ENCODE data around the gene UBAC2. TPM values are rescaled to one million over a fixed set of nuclear protein-coding genes. Genes with fewer than 3 reads are reported as not detected.

Gene UBAC2
- total and polyA plus RNA-seq, 2 of the 8 experiments (the other 6 are each of a cell fraction or from before 2014, with no cell fraction given): 75.9 to 76.9 TPM

GRCh38 chr13:99176309-99177276, 24.1 kb upstream of the UBAC2 start:
- H3K79me1 ChIP-seq (ENCODE audit: low read depth, low read length): no peaks in the 10 kb centered on the region
- H3K18ac ChIP-seq (ENCODE audit: extremely low read depth, low read length): no peak overlapping the region
- DNase-seq (ENCODE audit: low read depth in 1 of 2, low spot score in 2 of 2): peak; percentile 64 to 94
- WGBS, 2 experiments (ENCODE audit: extremely low coverage in 1 of 2, insufficient coverage in 1 of 2, insufficient read length in 1 of 2, insufficient replicate concordance in 2 of 2, low coverage in 1 of 2, low lambda C conversion rate in 2 of 2, missing lambda C conversion rate in 1 of 2): 47% methylated on average over 24 of the region's 24 CpGs; no CpG with 5 or more reads in 1 of the 2 experiments
- no peaks in the 10 kb centered on the region for H3K79me2 ChIP-seq (ENCODE audit: control insufficient read depth in 1 of 2, insufficient read depth in 2 of 2, low read length in 2 of 2)
- no peaks in the 10 kb centered on the region for H3K36me3 ChIP-seq (ENCODE audit: control insufficient read depth in 2 of 4, insufficient read depth in 4 of 4, low read length in 3 of 4)
- POLR2A ChIA-PET (ENCODE audit: partially characterized antibody): interaction anchor here (0.9 to 1.4 kb wide), 6 partner anchors 8 to 249 kb away, joined by 3 to 5 read pairs (median 4); partner anchors contain the start of gene UBAC2
- no peak overlapping the region for H3K4me3 ChIP-seq (ENCODE audit: extremely low read depth in 1 of 4, insufficient read depth in 2 of 4, low read depth in 3 of 4, low read length in 4 of 4)
- H3K4me2 ChIP-seq (ENCODE audit: insufficient read depth in 1 of 2, low read depth in 2 of 2, low read length in 2 of 2): peak overlapping the region in 1 of 2 experiments; percentile 61; a peak in 2 of 4 replicates
- no peak overlapping the region for H3K56ac ChIP-seq (replicated peaks; ENCODE audit: insufficient read length, low read depth, low read length)
- no peaks in the 10 kb centered on the region for H4K20me1 ChIP-seq (replicated peaks in 1 of 2; ENCODE audit: control insufficient read depth in 1 of 2, insufficient read depth in 2 of 2, low read length in 2 of 2)
- H3K9me3 ChIP-seq (ENCODE audit: insufficient read depth in 2 of 2, low read depth in 1 of 2, low read length in 1 of 2): 0 out of 4 replicates have a peak, but pooled peaks cover 0 to 2% of the 10 kb centered on the region in 2 experiments
- no peak overlapping the region for H2BK12ac ChIP-seq (ENCODE audit: low read depth, low read length)
- FAIRE-seq: peak; percentile 93
- H4K91ac ChIP-seq (replicated peaks; ENCODE audit: insufficient read length, low read length): no peak overlapping the region
- H4K5ac ChIP-seq (ENCODE audit: insufficient read length, low read depth, low read length): no peak overlapping the region
- no peak overlapping the region for H3K23ac ChIP-seq (ENCODE audit: insufficient read length)
- H3K27me3 ChIP-seq (replicated peaks in 1 of 4; ENCODE audit: control insufficient read depth in 3 of 4, extremely low read depth in 1 of 4, insufficient read depth in 3 of 4, low read length in 3 of 4): no peaks in the 10 kb centered on the region
- peak overlapping the region; percentile 90; the same call in 1 of the 2 replicates for H2AFZ ChIP-seq (ENCODE audit: low read length)
- no peak overlapping the region for H2AK5ac ChIP-seq (ENCODE audit: low read depth, low read length)
- no peak overlapping the region for H2BK15ac ChIP-seq (ENCODE audit: low read length)
- no peak overlapping the region for H3K27ac ChIP-seq (ENCODE audit: low read depth, low read length)
- H2BK20ac ChIP-seq (ENCODE audit: low read length): no peak overlapping the region
- H2BK5ac ChIP-seq (ENCODE audit: low read depth, low read length): no peak overlapping the region
- H2BK120ac ChIP-seq (replicated peaks; ENCODE audit: low read depth, low read length): no peak overlapping the region
- H4K8ac ChIP-seq (ENCODE audit: extremely low read depth, insufficient read depth, low read length): no peak overlapping the region; the same call in 1 of the 2 replicates
- CTCF ChIA-PET (ENCODE audit: partially characterized antibody): interaction anchor here (0.6 to 12.7 kb wide), 67 partner anchors 10 to 1982 kb away, joined by 3 to 242 read pairs (median 5); partner anchors contain the start of genes GPR183 and UBAC2
- H3K9ac ChIP-seq (replicated peaks in 1 of 4; ENCODE audit: extremely low read depth in 1 of 4, low read depth in 3 of 4, low read length in 3 of 4): no peak overlapping the region
- no peak overlapping the region for H3K14ac ChIP-seq (ENCODE audit: insufficient read length)
- no peaks in the 10 kb centered on the region for H3K23me2 ChIP-seq (ENCODE audit: low read depth, low read length)
- H3K4me1 ChIP-seq (replicated peaks in 1 of 4; ENCODE audit: control insufficient read depth in 3 of 4, insufficient read depth in 4 of 4, low read length in 3 of 4): no peaks in the 10 kb centered on the region
- no peak overlapping the region for H3K4ac ChIP-seq (replicated peaks; ENCODE audit: insufficient read length, low read depth, low read length)
- TF ChIP-seq, protein P1, sequence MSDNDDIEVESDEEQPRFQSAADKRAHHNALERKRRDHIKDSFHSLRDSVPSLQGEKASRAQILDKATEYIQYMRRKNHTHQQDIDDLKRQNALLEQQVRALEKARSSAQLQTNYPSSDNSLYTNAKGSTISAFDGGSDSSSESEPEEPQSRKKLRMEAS (IDR thresholded peaks at IDR 0.05): peak; percentile 63; the same call in 1 of the 2 replicates
- peak; percentile 58; the same call in 1 of the 2 replicates for TF ChIP-seq CHD2 (IDR thresholded peaks at IDR 0.05; ENCODE audit: low read length)
- no peak for TF ChIP-seq BRCA1 (IDR thresholded peaks at IDR 0.05; ENCODE audit: low read depth, low read length)
- TF ChIP-seq BCL11A (IDR thresholded peaks at IDR 0.05; ENCODE audit: low read depth in 2 of 2, low read length in 2 of 2): no peak
- TF ChIP-seq CTCF (IDR thresholded peaks at IDR 0.05; ENCODE audit: control extremely low read depth in 1 of 3, insufficient read depth in 1 of 3, low read depth in 1 of 3, low read length in 3 of 3): peak; percentile 96 to 97 (median 97)
- peak; percentile 98 for TF ChIP-seq RAD21 (IDR thresholded peaks at IDR 0.05 in 1 of 2, conservative IDR thresholded peaks at IDR 0.05 in 1 of 2; ENCODE audit: low read depth in 2 of 2, low read length in 2 of 2)
